ENCODE measurements around the gene PDZD2. TPM values are rescaled to one million over a fixed set of nuclear protein-coding genes. Genes with fewer than 3 reads are reported as not detected.
A peak's percentile ranks its signal among the peaks of the same experiment; 100 is the strongest.
"Not testable (repeated sequence)": the region's sequence is repeated elsewhere in the genome, so short reads cannot be mapped to it uniquely, and the experiment has no call there.

The PDZD2 gene
- total RNA-seq, 4 donors from 2014 or later: 10.2 to 15.0 (median 12.2) TPM

GRCh38 chr5:32115985-32116384 is 477.1 kb downstream of the PDZD2 start:
- 93% methylated on average over 3 of the region's 3 CpGs for WGBS
- H3K36me3 ChIP-seq: peaks cover 3 to 83% (median 42%) of the 10 kb centered on the region in 4 donors
- intact Hi-C loops (cut with DNase I): no loop called here

GRCh38 chr5:32116574-32117313 is 477.8 kb downstream of the PDZD2 start:
- Histone ChIP-seq H3K36me3 (peaks cover 3 to 83% (median 42%) of the 10 kb centered on the region in 4 donors), H3K4me1 (peaks cover 0 to 23% (median 12%) of the 10 kb centered on the region in 4 donors), H3K27me3 (no peaks in the 10 kb centered on the region), H3K9me3 (no peaks in the 10 kb centered on the region), H3K4me3 (no peak overlapping the region), H3K27ac (replicated peaks in 1 of 4) (no peak overlapping the region)
- intact Hi-C loops (cut with DNase I): no loop called here
- 95% methylated on average over 4 of the region's 4 CpGs for WGBS
- DNase-seq (ENCODE audit: extremely low spot score): no peak
- no peak for TF ChIP-seq CTCF (IDR thresholded peaks at IDR 0.05)

More at GRCh38 chr5:32115985-32116384, 477.1 kb downstream of the PDZD2 start:
- Histone ChIP-seq H3K9me3 (no peaks in the 10 kb centered on the region), H3K4me3 (no peak overlapping the region), H3K27ac (replicated peaks in 1 of 4) (peak overlapping the region in 1 of 4 donors; percentile 10), H3K27me3 (no peaks in the 10 kb centered on the region), H3K4me1 (peaks cover 0 to 23% (median 12%) of the 10 kb centered on the region in 4 donors)
- DNase-seq (ENCODE audit: extremely low spot score): no peak
- TF ChIP-seq POLR2A (IDR thresholded peaks at IDR 0.05; ENCODE audit: low read depth): no peak
- no peak for TF ChIP-seq EP300 (IDR thresholded peaks at IDR 0.05)
- TF ChIP-seq CTCF (IDR thresholded peaks at IDR 0.05): peak in 1 of 3 experiments; percentile 13
- TF ChIP-seq POLR2AphosphoS5 (IDR thresholded peaks at IDR 0.05): no peak

GRCh38 chr5:32118922-32119321 is 480.0 kb downstream of the PDZD2 start:
- Histone ChIP-seq H3K36me3 (peaks cover 3 to 76% (median 28%) of the 10 kb centered on the region in 4 donors), H3K4me1 (peaks cover 14 to 26% (median 24%) of the 10 kb centered on the region in 4 donors)
- intact Hi-C loops (cut with DNase I); H3K4me3 ChIP-seq; H3K9me3 ChIP-seq; H3K27me3 ChIP-seq; H3K27ac ChIP-seq (replicated peaks in 1 of 4); DNase-seq (ENCODE audit: extremely low spot score): not testable (repeated sequence)
- 96% methylated on average over 8 of the region's 8 CpGs for WGBS

- 86% methylated on average over 8 of the region's 8 CpGs for whole genome bisulfite sequencing
- Histone ChIP-seq H3K9me3 (no peaks in the 10 kb centered on the region), H3K4me3 (no peak overlapping the region), H3K36me3 (peaks cover 3 to 76% (median 34%) of the 10 kb centered on the region in 4 donors), H3K27me3 (no peaks in the 10 kb centered on the region), H3K4me1 (peaks cover 27 to 50% (median 37%) of the 10 kb centered on the region in 4 donors), H3K27ac (replicated peaks in 1 of 4) (no peak overlapping the region)
- DNase-seq (ENCODE audit: extremely low spot score): no peak
- TF ChIP-seq CTCF (IDR thresholded peaks at IDR 0.05): no peak
- no peak for TF ChIP-seq POLR2AphosphoS5 (IDR thresholded peaks at IDR 0.05)
- no peak for TF ChIP-seq EP300 (IDR thresholded peaks at IDR 0.05)
- TF ChIP-seq POLR2A (IDR thresholded peaks at IDR 0.05; ENCODE audit: low read depth): no peak
- intact Hi-C loops (cut with DNase I): no loop called here
These were observed 484.3 kb downstream of the PDZD2 start for GRCh38 chr5:32123058-32123805.

- Histone ChIP-seq H3K4me3 (no peak overlapping the region), H3K9me3 (no peaks in the 10 kb centered on the region), H3K4me1 (peaks cover 31 to 59% (median 46%) of the 10 kb centered on the region in 4 donors), H3K36me3 (peaks cover 3 to 71% (median 32%) of the 10 kb centered on the region in 4 donors), H3K27me3 (no peaks in the 10 kb centered on the region), H3K27ac (replicated peaks in 1 of 4) (no peak overlapping the region)
- no peak for DNase-seq (ENCODE audit: extremely low spot score)
- TF ChIP-seq EP300 (IDR thresholded peaks at IDR 0.05) (no peak), POLR2AphosphoS5 (IDR thresholded peaks at IDR 0.05) (no peak), CTCF (IDR thresholded peaks at IDR 0.05) (no peak), POLR2A (IDR thresholded peaks at IDR 0.05; ENCODE audit: low read depth) (no peak)
- 89% methylated on average over 6 of the region's 6 CpGs for WGBS
- intact Hi-C loops (cut with DNase I): no loop called here
These were observed 485.2 kb downstream of the PDZD2 start for GRCh38 chr5:32123889-32124676.

Data from esophagus muscularis mucosa (tissue), 4 donors.